DLD1 (cell line): ENCODE measurements around the gene ADTRP.
"Not testable (repeated sequence)": the region's sequence is repeated elsewhere in the genome, so short reads cannot be mapped to it uniquely, and the experiment has no call there.

ENCODE experiments used
- in situ Hi-C: cut with HindIII; loops from 2 replicates; pipeline ENCODE4 v1.10.0; 2017; ENCODE audit warnings: low sequenced_read_pairs

The ADTRP gene

DNA sequence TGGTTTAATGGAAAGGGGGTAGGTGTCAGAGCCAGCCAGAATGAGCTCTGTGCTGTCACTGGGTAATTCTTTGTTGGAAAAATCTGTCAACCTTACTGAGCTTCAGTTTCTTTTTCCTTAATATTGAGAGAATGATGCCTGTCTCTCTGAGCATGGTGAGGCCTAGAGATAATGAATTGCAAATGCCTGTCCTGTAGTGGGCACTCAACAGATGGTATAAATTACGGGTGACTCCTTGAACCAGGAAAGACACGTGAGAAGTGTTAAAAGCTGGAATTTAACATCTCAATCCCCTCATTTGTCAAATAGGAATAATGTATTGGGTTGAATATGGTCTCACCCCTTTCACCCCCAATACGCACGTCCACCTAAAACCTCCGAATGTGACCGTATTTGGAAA lies 74.9 kb downstream of the ADTRP start:
- in situ Hi-C loops: no loop called here

DNA sequence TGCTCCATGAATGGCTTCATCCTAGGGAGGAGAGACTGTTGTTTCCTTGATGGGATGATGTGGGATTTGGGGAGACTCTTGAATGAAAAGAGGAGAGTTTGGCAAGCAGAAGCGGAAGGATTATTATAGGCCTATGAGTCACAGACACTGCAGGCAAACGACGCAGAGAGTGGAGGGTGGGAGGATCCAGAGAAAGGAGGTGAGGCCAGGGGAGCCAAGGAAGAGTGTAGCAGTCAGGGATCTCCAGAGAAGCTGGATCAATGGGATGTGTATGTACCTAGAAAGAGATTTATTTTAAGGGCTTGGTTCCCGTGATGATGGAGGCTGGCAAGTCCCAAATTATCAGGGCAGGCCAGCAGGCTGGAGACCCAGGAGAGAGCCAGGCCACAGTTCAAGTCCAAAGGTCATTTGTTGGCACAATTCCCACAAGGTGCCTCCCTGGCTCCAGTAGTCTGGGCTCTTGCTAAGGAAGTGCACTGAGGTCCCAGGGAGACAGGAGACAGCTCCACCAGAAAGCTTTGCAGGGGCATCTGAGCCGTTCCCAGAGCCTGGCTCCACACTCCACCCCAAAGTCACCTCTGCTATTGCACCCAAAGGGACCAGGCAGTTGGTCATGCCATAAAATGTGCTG lies 76.0 kb downstream of the ADTRP start:
- in situ Hi-C loops: no loop called here

DNA sequence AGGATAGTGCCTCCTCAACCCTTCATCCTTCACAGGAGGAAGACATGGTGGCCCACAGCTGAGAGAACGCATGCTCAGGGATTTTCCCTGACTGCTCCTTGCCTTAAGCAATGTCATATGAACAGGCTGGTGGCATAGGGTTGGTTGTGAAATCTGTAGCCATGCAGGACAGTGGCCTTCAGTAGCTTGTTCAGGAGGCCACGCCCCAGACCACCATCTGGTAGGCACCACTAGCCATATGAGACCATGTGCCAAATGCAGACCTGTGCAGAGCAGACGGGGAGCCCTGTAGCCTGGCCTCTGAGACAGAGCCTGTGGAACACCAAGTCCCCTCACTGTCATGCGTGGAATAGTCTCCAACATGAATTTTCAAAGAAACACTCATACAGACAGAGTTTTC lies 76.5 kb downstream of the ADTRP start:
- in situ Hi-C loops: no loop called here

DNA sequence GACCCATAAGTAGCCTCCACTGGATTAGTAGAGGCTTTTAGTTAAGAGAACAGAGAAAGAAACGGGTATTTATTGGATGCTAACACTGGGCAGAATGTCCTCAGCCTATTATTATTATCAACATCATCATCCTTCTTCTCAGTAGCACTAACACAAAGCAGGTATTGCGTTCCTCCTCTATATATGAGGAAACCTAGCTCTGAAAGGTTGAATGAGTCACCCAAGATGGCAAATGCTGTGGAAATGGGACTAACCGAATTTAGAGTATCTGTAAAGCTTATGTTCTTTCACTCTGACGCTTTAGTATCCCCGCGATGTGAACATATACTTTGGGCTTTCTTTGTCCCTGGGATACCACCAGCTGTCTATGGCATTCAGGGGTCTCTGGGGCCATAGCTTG lies 77.0 kb downstream of the ADTRP start:
- in situ Hi-C loops: no loop called here

DNA sequence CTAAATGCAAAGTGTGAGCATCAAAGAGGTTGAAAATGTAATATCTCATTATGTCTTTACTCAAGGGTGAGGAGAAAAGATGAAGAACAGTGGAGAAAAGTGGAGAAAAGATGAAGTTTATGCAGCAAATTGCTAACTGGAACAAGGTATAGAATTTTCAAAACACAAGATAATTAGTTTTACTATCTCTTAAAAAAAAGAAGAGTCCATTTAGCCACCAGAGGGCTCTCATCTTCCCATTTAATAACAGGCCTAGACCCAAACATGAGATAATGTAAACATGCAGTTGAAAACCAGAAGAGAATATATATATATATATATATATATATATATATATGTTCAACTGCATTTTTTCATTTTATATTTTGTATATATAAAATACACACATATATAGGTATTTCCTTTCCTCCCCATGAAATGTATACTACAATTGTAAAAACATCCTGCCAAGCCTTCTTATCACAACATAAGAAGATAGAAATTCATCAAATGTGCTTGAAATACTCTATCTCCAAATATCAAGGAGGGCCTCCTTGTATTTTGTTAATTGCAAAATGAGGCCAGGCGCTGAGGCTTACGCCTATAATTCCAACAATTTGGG lies 78.4 kb downstream of the ADTRP start:
- in situ Hi-C loops: no loop called here

DNA sequence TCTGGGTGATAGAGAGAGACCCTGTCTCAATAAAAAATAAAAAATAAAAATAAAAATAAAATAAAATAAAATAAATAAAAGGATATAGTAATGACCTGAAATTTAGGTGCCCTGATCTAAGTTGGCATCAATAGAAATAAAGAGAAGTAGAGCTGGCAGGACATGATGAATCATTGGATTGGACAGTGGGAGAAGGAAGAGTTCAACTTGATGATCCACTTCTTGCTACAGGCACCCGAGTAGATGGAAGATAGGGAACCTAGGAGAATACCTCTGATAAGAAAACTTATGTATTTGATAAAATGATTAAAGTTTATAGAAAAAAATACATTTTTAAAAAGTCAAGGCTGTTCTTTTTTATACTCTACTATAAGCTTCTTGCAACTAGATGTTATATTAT lies 79.0 kb downstream of the ADTRP start:
- in situ Hi-C loops: no loop called here

DNA sequence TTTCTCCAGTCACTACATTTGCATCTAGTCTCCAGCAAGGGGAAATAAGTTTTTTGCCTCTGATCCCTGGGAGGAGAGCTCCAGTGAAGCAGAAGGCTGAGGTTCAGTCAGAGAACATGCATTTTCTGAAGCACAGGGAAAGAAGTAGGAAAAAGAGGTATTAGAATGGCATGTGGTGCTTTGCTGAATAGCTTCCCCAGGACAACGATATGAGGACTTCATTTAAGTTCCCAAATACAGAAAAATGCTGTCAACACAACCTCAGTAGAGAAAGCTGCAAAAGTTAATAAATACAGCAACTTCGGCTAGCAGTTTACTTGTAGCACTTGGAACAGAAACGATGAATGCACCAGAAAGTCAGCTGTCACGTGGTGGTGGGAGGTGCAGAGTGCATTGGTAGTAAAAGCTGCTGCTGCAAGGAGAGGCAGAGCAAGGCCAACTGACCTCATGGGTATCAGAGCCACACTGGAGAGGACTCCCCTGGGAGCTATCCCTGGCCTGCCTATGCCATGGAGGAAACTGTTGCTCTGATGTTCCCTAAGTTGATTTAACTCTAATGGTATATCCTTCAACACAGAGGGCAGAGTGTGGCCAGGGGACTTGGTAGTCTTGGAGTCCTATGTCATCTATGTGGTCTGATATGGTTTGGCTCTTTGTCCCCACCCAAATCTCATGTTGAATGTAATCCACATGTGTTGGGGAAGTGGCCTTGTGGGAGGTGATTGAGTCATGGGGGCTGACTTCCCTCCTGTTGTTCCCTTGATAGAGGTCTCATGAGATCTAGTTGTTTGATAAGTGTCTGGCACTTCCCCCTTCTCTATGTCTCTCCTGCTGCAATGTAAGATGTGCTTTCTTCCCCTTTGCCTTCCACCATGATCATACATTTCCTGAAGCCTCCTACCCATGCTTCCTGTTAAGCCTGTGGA lies 85.9 kb downstream of the ADTRP start:
- in situ Hi-C loops: no loop called here

DNA sequence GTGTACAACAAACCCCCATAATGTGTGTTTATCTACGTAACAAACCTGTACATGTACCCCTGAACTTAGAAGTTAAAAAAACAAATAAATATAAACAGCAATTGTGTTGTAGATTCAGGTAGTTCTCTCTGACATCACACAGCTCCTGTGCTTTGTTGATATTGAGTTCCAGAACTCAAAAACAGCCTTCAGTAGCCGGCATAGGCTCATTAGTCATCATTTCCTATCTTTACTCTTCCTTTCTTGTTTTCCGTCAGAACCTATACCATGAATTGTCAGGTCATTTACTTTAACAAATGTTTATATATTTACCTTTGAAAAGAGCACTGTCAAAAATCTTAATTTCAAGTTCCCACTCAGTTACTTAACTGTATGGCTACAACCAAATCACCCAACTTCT lies 88.8 kb downstream of the ADTRP start:
- in situ Hi-C loops: no loop called here

DNA sequence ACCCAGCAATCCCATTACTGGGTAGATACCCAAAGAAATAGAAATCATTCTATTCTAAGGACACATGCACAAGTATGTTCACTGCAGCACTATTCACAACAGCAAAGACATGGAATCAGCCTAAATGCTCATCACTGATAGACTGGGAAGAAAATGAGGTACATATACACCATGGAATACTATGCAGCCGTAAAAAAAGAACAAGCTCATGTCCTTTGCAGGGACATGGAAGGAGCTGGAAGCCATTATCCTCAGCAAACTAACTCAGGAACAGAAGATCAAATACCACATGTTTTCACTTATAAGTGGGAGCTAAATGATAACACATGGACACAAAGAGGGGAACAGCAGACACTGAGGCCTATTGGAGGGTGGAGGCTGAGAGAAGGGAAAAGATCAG lies 89.2 kb downstream of the ADTRP start:
- in situ Hi-C loops: not testable (repeated sequence)

DNA sequence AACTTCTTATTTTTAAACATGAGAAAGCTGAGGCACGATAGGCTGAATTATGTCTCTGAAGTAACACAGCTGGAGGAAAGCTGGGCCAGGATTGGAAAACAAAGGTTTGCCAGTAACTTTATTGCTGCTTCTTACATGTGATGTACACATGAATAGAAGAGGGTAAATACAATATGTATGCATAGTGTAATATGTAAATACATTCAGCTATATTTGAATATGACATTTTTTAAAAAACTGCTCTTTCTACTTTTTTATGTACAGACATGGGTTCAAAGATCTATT lies 90.2 kb downstream of the ADTRP start:
- in situ Hi-C loops: no loop called here

DNA sequence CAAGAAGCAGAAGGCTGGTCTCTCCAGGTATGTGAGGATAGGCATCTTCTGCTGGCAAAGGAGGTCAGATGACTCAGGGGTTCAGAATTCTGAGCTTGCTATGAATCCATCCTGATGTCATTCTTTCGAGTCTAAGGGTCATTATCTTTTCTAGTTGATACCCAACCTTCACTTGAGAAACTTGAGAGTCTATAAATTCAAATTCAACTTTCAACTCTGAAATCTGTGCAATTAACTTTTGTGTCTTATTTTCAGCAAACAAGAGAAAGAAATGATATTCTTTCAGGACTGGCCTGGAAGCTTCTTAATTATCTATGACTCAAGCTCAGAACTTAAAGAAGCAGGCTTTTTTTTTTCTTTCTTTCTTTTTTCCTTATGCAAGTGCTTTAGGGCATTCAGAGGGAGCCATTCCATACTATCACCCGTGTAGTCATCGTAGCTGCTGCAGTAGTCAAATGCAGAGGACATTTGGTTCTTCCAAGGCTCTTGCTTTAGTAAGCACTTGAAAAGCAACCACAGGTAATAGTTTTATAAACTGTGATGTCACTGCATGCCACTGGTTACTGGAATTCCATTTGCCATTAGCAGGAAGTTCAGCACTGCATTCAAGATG lies 93.0 kb downstream of the ADTRP start:
- in situ Hi-C loops: no loop called here

DNA sequence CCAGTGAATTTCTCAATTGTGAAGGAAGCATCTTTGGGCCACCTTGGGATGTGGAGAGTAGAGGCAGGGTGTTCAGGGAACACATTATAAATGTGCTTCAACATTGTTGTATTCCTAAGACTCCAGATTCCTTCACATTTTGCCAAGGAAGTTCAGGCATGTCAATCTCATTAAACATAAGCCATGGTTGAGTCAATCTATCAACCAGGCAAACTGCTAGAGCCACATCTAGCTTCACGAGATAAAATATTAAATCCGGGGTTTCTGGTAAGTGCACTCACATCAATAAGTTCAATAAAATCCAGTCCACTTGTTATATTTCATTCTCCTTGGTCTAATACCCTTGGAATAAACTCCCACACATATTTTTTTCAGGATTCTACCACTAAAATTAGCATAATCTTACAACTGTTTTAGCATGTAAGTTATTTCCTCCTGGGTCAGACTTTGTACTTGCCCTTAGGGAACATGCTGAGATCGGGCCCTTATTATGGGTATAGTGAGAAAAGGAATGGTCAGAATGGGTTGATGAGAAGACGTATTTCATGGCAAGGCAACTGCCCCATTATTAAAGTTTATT lies 93.6 kb downstream of the ADTRP start:
- in situ Hi-C loops: no loop called here

DNA sequence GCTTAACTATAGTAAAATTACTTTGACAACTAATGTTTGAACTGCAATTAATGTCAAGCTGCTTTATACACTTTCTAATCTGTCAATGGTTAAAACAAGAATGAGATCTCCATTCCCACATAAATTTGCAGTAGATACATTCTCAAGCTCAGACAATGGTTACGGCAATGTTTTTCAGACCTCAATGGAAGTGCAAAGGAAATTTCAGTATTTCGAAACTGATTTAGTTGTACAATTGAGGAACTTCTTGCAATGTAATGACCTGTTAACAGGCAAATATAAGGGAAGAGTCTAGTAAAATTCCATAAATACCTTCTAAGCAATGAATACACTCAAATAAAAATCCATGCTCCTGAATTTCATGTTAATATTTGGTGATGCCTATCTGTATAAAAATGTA lies 94.7 kb downstream of the ADTRP start:
- in situ Hi-C loops: no loop called here

DNA sequence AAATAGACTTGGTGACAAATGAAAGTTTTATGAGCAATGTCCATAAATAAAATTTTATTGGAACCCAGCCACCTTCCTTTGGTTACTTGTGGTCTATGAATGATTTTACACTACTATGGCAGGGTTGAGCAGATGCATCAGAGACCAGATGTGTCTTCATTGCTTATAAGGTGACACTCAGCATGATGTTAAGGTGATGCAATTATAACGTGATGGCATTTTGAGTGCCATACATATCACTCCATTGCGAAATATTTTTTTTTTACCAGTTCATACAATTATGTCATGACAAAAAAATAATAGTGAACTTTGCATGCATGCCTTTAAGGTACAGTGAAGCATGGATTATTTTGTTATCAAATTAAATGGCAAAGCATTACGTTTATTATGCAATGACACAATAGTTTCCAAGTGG lies 96.0 kb downstream of the ADTRP start:
- in situ Hi-C loops: no loop called here

DNA sequence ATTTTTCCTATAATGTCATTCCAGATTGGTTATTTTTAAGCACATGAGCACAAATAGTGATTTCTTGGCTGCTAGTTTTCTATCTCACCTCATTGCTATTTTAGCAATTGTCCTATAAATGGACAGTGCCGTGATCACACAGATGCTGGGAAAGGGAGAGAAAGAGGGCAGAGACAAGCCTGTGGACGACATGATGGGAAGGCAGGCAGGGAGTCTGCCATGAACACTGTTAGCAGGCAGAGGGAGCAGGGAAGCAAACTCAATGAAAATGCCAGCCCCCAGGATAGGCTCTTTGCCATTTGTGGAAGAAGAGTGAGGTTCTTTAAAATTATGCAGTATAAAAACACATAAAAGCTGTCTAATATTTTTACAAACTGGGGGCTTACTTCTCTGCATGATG lies 96.8 kb downstream of the ADTRP start:
- in situ Hi-C loops: no loop called here

DNA sequence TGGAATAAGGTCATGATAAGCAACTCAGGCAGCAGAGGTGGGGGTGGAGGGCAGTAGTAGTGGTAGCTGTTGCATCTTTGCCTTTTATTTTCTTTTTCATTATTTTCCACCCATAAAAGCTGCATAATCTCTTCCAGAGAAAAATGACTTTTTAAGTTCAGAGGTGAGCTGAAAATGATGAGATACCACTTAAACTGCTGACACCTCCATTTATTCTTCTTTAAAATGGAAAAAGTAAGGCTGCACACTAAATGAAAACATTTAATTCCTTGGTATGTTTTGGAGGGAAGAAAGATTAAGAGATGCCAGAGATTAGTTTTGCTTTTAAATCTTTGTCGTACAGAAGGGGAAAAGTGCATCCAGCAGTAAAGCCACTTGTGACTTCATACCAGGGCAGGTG lies 97.2 kb downstream of the ADTRP start:
- in situ Hi-C loops: no loop called here

DNA sequence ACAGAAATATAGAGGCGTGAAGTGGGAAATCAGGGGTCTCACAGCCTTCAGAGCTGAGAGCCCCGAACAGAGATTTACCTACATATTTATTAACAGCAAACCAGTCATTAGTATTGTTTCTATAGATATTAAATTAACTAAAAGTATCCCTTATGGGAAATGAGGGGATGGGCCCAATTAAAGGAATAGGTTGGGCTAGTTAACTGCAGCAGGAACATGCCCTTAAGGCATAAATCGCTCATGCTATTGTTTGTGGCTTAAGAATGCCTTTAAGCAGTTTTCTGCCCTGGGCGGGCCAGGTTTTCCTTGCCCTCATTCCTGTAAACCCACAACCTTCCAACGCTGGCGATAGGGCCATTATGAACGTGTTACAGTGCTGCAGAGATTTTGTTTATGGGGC lies 98.1 kb downstream of the ADTRP start:
- in situ Hi-C loops: not testable (repeated sequence)

DNA sequence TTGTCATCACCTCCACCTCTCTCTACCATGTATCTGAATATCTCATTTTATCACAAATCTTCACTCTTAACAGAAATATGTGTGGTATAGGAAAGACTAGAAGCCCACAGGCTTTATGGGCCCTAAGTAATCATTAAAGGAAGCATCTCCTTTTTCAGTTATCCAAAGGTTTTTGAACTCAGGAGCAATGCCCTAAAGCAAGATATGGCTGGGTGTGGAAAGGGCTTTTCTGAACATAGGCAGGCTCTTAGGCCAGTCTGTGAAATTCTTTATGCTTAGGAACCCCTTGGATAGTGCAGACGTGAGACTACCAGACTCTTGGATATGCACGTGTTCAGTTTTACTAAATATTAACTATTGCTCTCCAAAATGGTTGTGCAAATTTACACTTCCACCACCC lies 99.5 kb downstream of the ADTRP start:
- in situ Hi-C loops: no loop called here

DNA sequence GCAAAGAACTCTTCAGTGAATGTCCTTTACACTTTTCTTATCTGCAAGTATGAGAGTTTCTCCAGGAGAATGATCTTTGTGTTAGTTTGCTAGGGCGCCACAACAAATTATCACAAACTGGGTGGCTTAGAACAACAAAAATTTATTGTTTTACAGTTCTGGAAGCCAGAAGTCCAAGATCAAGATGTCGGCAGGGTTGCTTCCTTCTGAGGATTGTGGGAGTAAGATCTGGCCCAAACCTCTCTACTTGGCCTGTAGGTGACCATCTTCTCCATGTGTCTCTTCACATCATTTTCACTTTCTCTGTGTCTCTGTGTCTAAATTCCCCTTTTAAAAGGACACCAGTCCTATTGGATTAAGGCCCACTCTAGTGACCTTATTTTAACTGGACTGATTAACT lies 103.0 kb downstream of the ADTRP start:
- in situ Hi-C loops: no loop called here

DNA sequence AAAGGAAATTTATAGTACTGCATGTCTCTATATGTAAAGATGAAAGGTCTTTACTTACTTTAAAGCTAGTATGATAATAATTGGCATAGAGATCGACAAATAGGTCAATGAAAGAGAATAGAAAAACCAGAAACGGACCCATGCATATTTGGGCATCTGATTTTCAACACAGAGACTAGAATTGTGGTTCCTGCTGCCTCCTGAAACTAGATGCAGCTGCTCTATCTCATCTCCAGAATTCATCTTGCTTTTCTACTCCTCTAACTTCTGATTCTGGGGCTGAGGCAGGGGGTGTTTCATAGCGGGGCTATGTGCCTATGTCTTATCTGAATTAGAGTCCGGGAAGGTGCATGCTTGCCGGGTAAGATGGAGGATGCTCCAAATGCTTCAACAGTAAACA lies 105.9 kb downstream of the ADTRP start:
- in situ Hi-C loops: no loop called here

DNA sequence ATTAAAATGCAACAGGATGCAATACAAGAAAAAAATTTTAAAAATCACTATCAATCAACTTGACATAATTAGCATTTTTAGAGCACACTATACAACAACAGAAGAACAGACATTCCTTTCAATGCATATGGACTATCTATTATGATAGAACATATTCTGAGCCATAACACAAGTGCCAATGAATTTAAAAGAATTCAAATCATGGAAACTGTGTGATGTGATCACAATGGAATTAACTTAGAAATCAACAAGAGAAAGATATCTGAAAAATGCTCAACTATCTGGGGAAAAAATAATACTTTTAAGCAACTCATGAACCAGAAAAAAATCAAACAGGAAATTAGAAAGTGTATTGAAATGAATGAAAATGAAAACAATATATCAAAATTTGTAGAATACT lies 106.3 kb downstream of the ADTRP start:
- in situ Hi-C loops: no loop called here

DNA sequence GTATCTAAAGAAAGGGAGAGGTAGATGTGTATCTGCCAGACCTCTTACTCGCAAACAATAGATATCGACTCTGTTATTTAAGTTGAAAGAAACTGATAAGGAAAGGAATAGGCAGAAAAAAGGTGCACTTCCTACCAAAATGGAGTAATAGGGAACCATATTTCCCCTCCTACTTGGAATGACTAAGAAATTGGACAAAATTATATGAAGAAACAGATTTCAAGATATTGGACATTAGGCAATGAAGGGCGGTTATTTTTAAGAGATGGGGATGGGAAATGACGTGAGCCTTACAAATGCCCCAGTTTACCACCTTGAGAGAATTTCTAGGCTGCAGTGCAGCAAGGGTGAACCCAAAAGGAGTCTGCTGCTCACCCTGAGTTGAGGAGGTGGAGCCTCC lies 108.9 kb downstream of the ADTRP start:
- in situ Hi-C loops: no loop called here
